Loucy (cell line): ENCODE data around the gene GPER1.

Experiments used
- CTCF ChIP-seq: fragments of 200-600 bp; sonication (generic); conservative IDR thresholded peaks from 2 replicates; pipeline ENCODE4 v1.5.1; 2014; ENCODE audit warnings: mild to moderate bottlenecking, antibody characterized with exemption, low read length
- EZH2phosphoT487 ChIP-seq: fragments of 200-600 bp; IDR thresholded peaks from 2 replicates; pipeline ENCODE4 v1.6.1; 2018; ENCODE audit warnings: antibody characterized with exemption, mild to moderate bottlenecking, moderate library complexity, borderline replicate concordance

GRCh38 chr7:1049006-1049741, 38.7 kb upstream of the GPER1 start:
- TF ChIP-seq CTCF (no peak), EZH2phosphoT487 (no peak)
